Calu3 (cell line): ENCODE measurements around the gene RDH13. TPM values are rescaled to one million over a fixed set of nuclear protein-coding genes. Genes with fewer than 3 reads are reported as not detected.
A peak's percentile ranks its signal among the peaks of the same experiment; 100 is the strongest.

ENCODE experiments used
- BruUV-seq: library from RNA; stranded (reverse); fragments of 400-500 nt; replicated peaks from 2 replicates; lab custom pipeline; 2021; lab: Mats Ljungman, UMichigan
- CTCF ChIA-PET: fragments of 300-600 bp; sonication (Branson Sonifier 250); formaldehyde crosslinking; loops from one replicate; lab custom pipeline; 2022; ENCODE audit warnings: antibody characterized with exemption; lab: Charles Lee
- DNase-seq: peaks from one replicate; pipeline ENCODE4 v3.0.0; 2022
- H3K27ac Mint-ChIP-seq: one replicate; pipeline ENCODE4 v1.8.0; 2022; ENCODE audit warnings: mixed read lengths; ENCODE audit not compliant: unreplicated experiment
- H3K27me3 Mint-ChIP-seq: one replicate; pipeline ENCODE4 v1.8.0; 2022; ENCODE audit warnings: mixed read lengths; ENCODE audit not compliant: unreplicated experiment
- H3K36me3 Mint-ChIP-seq: one replicate; pipeline ENCODE4 v1.8.0; 2022; ENCODE audit warnings: mild to moderate bottlenecking, moderate library complexity, mixed read lengths; ENCODE audit not compliant: insufficient read depth, unreplicated experiment
- H3K4me1 Mint-ChIP-seq: one replicate; pipeline ENCODE4 v1.8.0; 2022; ENCODE audit warnings: mild to moderate bottlenecking, low read depth, mixed read lengths; ENCODE audit not compliant: unreplicated experiment
- H3K4me3 Mint-ChIP-seq: one replicate; pipeline ENCODE4 v1.8.0; 2022; ENCODE audit warnings: mild to moderate bottlenecking, low read depth, moderate library complexity, mixed read lengths; ENCODE audit not compliant: unreplicated experiment
- H3K9me3 Mint-ChIP-seq: one replicate; pipeline ENCODE4 v1.8.0; 2022; ENCODE audit warnings: low read depth, mixed read lengths; ENCODE audit not compliant: unreplicated experiment
- CTCF ChIP-seq: fragments of 200-600 bp; IDR thresholded peaks from one replicate; pipeline ENCODE4 v1.8.0; 2022; ENCODE audit warnings: antibody characterized with exemption; ENCODE audit not compliant: unreplicated experiment
- intact Hi-C: fragments of 100-400 bp; cut with micrococcal nuclease; formaldehyde crosslinking; loops from one replicate; pipeline ENCODE4 v1.10.0; 2022; ENCODE audit not compliant: unreplicated experiment
- total RNA-seq: library from RNA; stranded (reverse); gene quantifications from 2 replicates; pipeline ENCODE4 v1.2.3, GENCODE V29; 2022

Gene RDH13
- total RNA-seq, 1 experiment from 2014 or later = 50.1 TPM

DNA sequence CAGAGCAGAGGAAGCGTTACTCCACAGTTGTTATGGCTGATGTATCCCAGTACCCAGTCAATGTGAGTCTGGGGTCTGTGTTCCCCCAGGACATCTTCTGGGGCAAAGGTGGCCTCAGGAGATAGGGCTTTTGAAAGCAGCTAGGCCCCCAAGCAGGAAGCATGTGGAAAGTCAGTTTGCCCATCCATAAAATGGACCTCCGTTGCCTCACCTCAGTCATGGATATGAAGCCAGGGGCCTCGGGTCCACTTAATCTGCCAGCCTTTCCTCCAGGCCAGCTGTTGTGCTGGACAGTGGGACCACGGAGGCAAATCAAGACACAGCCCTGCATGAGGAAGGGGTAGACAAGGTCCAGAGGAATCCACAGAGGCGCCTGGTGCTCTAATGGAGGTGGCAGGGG lies 16.0 kb upstream of the RDH13 start:
- peaks cover 27% of the 10 kb centered on the region for H3K4me1 Mint-ChIP-seq
- CTCF ChIA-PET = no interaction called here
- no peak overlapping the region for H3K4me3 Mint-ChIP-seq
- peaks cover 81% of the 10 kb centered on the region for H3K36me3 Mint-ChIP-seq
- H3K27ac Mint-ChIP-seq = no peak overlapping the region
- no peaks in the 10 kb centered on the region for H3K27me3 Mint-ChIP-seq
- no peaks in the 10 kb centered on the region for H3K9me3 Mint-ChIP-seq
- no TSS peak for BruUV-seq
- intact Hi-C loops = no loop called here
- DNase-seq = no peak
- TF ChIP-seq CTCF = no peak

- TSS peak; percentile 82 for BruUV-seq
- peaks cover 62% of the 10 kb centered on the region for H3K36me3 Mint-ChIP-seq
- no peaks in the 10 kb centered on the region for H3K27me3 Mint-ChIP-seq
- peak overlapping the region; percentile 33 for H3K27ac Mint-ChIP-seq
- H3K4me1 Mint-ChIP-seq = peaks cover 30% of the 10 kb centered on the region
- CTCF ChIA-PET = no interaction called here
- no peak for TF ChIP-seq CTCF
- H3K9me3 Mint-ChIP-seq = no peaks in the 10 kb centered on the region
- H3K4me3 Mint-ChIP-seq = peak overlapping the region; percentile 74
- no peak for DNase-seq
- intact Hi-C loops = no loop called here
Observed at GRCh38 chr19:55077106-55077505, 14.2 kb upstream of the RDH13 start.

GRCh38 chr19:55076321-55076720 lies 13.4 kb upstream of the RDH13 start:
- Mint-ChIP-seq H3K9me3 (no peaks in the 10 kb centered on the region), H3K27ac (peak overlapping the region; percentile 33)
- DNase-seq = no peak

DNA sequence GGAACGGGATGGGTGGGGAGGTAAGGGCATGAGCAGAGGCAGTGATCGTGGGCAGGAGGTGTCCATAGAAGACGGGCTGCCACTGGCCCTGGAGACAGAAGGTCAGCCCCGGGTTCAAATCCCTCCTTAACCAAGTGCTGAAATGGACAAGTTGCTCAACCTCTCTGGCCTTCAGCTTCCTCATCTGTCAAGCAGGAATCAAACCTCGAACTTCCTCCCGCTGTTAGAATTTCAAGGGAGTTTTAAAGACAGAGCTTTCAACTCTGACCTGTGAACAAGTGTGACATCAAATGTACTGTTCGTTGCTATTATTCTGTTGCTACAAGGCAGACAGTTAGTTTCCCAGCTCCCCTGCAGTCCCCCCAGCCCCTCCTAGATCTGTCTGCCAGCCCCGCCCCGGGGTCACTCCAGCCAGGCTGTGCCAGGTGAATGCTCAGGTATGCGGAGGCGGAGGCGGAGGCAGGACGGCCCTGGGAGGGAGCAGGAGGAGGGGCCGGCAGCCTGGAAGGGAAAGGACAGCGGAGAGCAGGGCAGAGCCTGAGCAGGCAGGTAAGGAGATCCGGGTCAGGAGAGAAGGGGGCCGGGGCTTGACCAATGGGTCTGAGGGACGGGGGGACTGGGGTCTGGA lies 12.5 kb upstream of the RDH13 start, which contains the start of gene EPS8L1:
Gene EPS8L1, plus strand, starts transcription at position 499 of the 628 bp plus-strand sequence. CDS start 576 bp downstream, outside the sequence.
- BruUV-seq = TSS peak; percentile 31
- DNase-seq = peak; percentile 94
- peak within 1 kb of the TSS; percentile 74 for H3K4me3 Mint-ChIP-seq
- H3K27ac Mint-ChIP-seq = peak within 1 kb of the TSS; percentile 68
- no peaks in the 10 kb centered on the region for H3K9me3 Mint-ChIP-seq
- H3K4me1 Mint-ChIP-seq = peaks cover 43% of the 10 kb centered on the region
- H3K36me3 Mint-ChIP-seq = peaks cover 56% of the 10 kb centered on the region
- intact Hi-C loops = no loop called here
- no peak for TF ChIP-seq CTCF
- no peaks in the 10 kb centered on the region for H3K27me3 Mint-ChIP-seq
- CTCF ChIA-PET = interaction anchor here (0.5 to 1.9 kb wide), 3 partner anchors 13 to 74 kb away, joined by 3 to 4 read pairs (median 4); no protein-coding TSS in a partner anchor

More at GRCh38 chr19:55076321-55076720, 13.4 kb upstream of the RDH13 start:
- CTCF ChIA-PET = interaction anchor here (1.9 kb wide), 1 partner anchor 12 kb away, joined by 4 read pairs; no protein-coding TSS in a partner anchor
- Mint-ChIP-seq H3K4me3 (peak overlapping the region; percentile 74), H3K27me3 (no peaks in the 10 kb centered on the region), H3K4me1 (peaks cover 38% of the 10 kb centered on the region), H3K36me3 (peaks cover 56% of the 10 kb centered on the region)
- no TSS peak for BruUV-seq
- intact Hi-C loops = no loop called here
- no peak for TF ChIP-seq CTCF
